GM12873 (cell line): ENCODE measurements around the gene SLCO4A1.
A peak's percentile ranks its signal among the peaks of the same experiment; 100 is the strongest.

Experiments
- CTCF ChIP-seq: IDR thresholded peaks from 2 replicates; pipeline ENCODE4 v1.5.1; 2012; ENCODE audit warnings: low read depth, mild to moderate bottlenecking, moderate library complexity, low read length, control low read depth; ENCODE audit not compliant: insufficient read depth; ENCODE audit errors: missing control alignments

The SLCO4A1 gene

GRCh38 chr20:62620625-62621024 lies 21.7 kb upstream of the SLCO4A1 start:
- TF ChIP-seq CTCF: no peak

- TF ChIP-seq CTCF: no peak
These were observed 20.8 kb upstream of the SLCO4A1 start for GRCh38 chr20:62621251-62622110.

- TF ChIP-seq CTCF: no peak
These were observed 20.0 kb upstream of the SLCO4A1 start for GRCh38 chr20:62622178-62622876.

GRCh38 chr20:62622877-62623487 lies 19.3 kb upstream of the SLCO4A1 start:
- TF ChIP-seq CTCF: no peak

- no peak for TF ChIP-seq CTCF
These were observed 18.6 kb upstream of the SLCO4A1 start for GRCh38 chr20:62623488-62624324.

DNA sequence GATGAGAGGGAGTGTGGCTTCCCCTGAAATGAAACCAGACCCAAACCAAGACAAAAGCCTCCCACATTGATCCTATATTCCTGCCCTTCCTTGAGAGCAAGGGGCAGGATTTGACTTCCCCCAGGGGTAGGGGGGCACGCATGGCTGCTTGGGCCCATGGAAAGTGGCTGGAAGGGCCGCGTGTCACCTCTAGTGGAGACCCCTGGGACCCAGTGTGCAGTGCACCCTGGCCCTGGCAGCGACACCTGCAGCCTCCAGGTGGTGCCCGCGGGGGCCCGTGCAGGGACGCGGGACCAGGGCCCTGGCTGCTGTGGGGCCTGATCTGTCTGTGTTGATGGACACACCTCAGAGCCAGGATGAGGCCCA lies 18.0 kb upstream of the SLCO4A1 start:
- TF ChIP-seq CTCF: peak; percentile 69
